NOMO-1 (cell line): ENCODE results near the gene DCLK1.
"Not testable (repeated sequence)": the region's sequence is repeated elsewhere in the genome, so short reads cannot be mapped to it uniquely, and the experiment has no call there.

Experiments
- DNase-seq, 2 experiments: peaks; one replicate each; lab custom pipeline; 2025; ENCODE audit not compliant: unreplicated experiment in 2 of 2; lab: John Stamatoyannopoulos, UW

The DCLK1 gene

GRCh38 chr13:36132376-36132775 is 1.2 kb upstream of the DCLK1 start:
- DNase-seq = no peak

GRCh38 chr13:36131931-36132297 is 732 bp upstream of the DCLK1 start:
- no peak for DNase-seq

- DNase-seq = no peak
These were observed 495 bp downstream of the DCLK1 start for GRCh38 chr13:36130552-36131221.

GRCh38 chr13:36130193-36130551 is 1.0 kb downstream of the DCLK1 start:
- no peak for DNase-seq

GRCh38 chr13:36129539-36129938 is 1.6 kb downstream of the DCLK1 start:
- DNase-seq = no peak

- no peak for DNase-seq
These were observed 4.7 kb downstream of the DCLK1 start for GRCh38 chr13:36126491-36126890.

- DNase-seq = no peak
These were observed 5.3 kb downstream of the DCLK1 start for GRCh38 chr13:36125841-36126240.

- no peak for DNase-seq
These were observed 6.9 kb downstream of the DCLK1 start for GRCh38 chr13:36124236-36124822.

GRCh38 chr13:36115306-36115705 is 15.9 kb downstream of the DCLK1 start:
- DNase-seq = no peak

- no peak for DNase-seq
These were observed 16.9 kb downstream of the DCLK1 start for GRCh38 chr13:36114233-36114632.

- DNase-seq = no peak
These were observed 22.2 kb downstream of the DCLK1 start for GRCh38 chr13:36108954-36109353.

GRCh38 chr13:36108342-36108741 is 22.8 kb downstream of the DCLK1 start:
- DNase-seq = no peak

- no peak for DNase-seq
These were observed 23.7 kb downstream of the DCLK1 start for GRCh38 chr13:36107521-36107920.

GRCh38 chr13:36105726-36106125 is 25.5 kb downstream of the DCLK1 start:
- no peak for DNase-seq

- no peak for DNase-seq
These were observed 28.5 kb downstream of the DCLK1 start for GRCh38 chr13:36102721-36103120.

- DNase-seq = not testable (repeated sequence)
These were observed 29.3 kb downstream of the DCLK1 start for GRCh38 chr13:36101907-36102306.

- DNase-seq = no peak
These were observed 30.0 kb downstream of the DCLK1 start for GRCh38 chr13:36101157-36101556.

GRCh38 chr13:36098080-36098479 is 33.1 kb downstream of the DCLK1 start:
- DNase-seq = no peak

GRCh38 chr13:36096461-36097416 is 34.4 kb downstream of the DCLK1 start:
- DNase-seq = no peak

- no peak for DNase-seq
These were observed 36.7 kb downstream of the DCLK1 start for GRCh38 chr13:36094478-36094877.

GRCh38 chr13:36090592-36090991 is 40.6 kb downstream of the DCLK1 start:
- no peak for DNase-seq
